GM20431 (cell line): ENCODE measurements around the gene ZNF222.

Experiments used
- in situ Hi-C: fragments of 300-500 bp; cut with MseI, MboI; formaldehyde crosslinking; loops from one replicate; pipeline ENCODE4 v1.15.0; 2020; ENCODE audit warnings: low sequenced_read_pairs; ENCODE audit not compliant: unreplicated experiment

The ZNF222 gene

DNA sequence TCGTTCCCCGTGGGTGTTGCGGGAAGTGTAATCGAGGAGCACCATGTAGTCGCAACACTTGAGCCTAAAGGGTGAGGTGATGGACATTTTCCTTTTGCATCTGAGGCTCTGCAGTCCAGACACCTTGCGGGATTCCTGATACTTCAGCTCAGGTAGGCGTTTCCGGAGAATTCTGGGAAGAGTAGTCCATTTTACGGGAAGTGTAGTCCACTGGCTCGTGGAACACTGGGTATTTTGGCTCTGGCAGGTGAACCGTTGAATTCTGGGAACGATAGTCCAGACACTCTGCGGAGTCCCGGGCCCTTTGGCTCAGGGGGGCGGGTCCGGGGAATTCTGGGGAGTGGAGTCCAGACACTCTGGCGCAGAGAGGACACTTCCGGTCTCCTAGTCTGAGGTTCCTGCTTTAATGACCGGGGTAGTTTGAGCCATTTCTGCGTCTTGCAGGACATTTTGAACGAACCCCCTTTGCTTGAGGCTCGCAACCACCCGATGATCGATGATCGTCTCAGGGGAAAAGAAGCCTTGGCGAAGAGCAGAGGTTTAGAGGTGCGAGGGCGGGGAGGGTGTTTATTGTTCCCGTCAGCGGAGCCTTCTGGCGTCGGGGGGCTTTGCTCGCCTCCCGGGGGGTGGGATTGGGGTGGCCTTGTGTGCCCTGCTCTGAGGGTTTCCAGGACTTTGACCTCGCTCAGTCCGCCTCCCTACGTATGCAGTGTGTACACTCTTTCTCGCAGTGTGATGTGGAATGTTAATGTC is 26.6 kb downstream of the ZNF222 start, which contains the start of gene ZNF223:
Gene ZNF223 (plus strand): TSS at position 387 of the 753 bp plus-strand sequence. CDS start 3,141 bp downstream, outside the sequence.
- in situ Hi-C loops, result no loop called here

DNA sequence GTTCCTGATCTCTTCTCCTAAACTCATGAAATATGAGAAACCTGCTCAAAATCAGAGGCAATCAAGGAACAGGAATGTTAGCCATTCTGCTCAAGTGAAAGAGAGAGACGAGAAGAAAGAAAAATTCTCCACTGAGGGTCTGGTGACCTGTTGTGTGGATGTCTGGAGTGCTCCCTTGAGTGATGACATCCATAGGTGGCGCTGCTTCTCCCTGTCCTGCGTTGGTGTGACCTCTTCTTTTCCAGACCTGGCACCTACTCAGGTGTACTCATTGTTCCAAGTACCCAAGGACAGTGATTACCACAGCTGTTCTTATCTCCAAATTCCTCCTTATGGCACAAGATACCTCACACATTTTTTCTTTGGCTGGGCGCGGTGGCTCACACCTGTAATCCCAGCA is 30.7 kb downstream of the ZNF222 start:
- in situ Hi-C loops, result no loop called here

- in situ Hi-C loops, result no loop called here
Measured at GRCh38 chr19:44059229-44059628, 34.0 kb downstream of the ZNF222 start.

GRCh38 chr19:44061038-44061437 is 35.9 kb downstream of the ZNF222 start:
- in situ Hi-C loops, result no loop called here

GRCh38 chr19:44066305-44066704 is 41.1 kb downstream of the ZNF222 start:
- in situ Hi-C loops, result no loop called here

DNA sequence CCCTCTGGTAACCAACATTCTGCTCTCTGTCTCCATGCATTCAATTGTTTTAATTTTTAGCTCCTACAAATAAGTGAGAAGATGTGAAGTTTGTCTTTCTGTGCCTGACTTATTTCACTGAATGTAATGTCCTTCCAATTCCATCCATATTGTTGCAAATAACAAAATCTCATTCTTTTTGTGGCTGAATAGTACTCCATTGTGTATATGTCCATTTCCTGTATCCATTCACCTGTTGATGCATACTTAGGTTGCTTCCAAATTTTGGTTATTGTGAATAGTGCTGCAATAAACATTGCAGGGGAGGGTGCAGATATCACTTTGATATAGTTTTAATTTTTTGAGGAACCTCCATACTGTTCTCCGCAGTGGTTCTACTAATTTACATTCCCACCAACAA is 44.2 kb downstream of the ZNF222 start:
- in situ Hi-C loops, result no loop called here

- in situ Hi-C loops, result no loop called here
Measured at GRCh38 chr19:44071824-44072542, 46.8 kb downstream of the ZNF222 start, which contains the start of gene ZNF284. Gene ZNF284, plus strand, starts transcription at chr19:44072159. Its CDS starts 4,231 bp downstream, at chr19:44076390.

DNA sequence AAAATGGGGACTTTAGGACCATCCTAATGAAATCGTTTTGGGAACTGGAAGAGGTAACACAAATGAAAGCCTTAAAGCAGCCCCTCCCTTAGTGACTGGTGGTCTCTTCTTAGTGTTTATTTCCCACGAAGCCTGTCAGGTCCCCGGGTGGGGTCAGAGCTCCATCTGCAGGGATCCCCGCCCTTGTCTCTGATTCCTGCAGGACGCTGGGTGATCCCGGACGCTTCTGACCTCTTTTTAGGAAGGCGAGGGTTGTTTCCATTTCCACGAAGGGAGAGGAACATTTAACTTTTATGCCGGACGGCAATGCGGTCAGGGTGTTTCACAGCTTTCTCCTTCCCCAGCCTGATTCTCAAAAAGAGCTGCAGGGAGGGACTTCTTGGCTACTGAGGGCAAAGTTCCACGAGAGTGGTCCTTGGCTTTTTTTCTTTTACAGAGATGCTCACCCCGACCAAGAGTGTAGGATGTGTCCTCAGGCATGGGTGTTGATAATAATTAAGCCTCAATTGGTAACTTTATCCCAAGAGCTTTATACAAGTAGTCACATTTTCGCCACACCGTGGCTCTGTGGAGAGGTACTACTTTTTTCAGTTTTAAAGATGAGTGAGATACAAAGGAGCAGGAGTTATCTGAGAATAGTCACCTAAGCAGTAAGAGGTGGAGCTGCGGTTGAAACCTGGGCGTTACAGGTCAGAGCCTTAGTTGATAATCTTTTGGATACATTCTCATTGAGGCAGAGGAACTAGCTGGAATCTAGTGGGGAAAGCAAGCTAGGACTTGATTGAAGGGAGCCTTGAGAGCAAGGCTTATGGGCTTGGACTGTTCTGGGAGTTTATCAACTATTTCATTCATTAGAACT is 47.6 kb downstream of the ZNF222 start:
- in situ Hi-C loops, result no loop called here

DNA sequence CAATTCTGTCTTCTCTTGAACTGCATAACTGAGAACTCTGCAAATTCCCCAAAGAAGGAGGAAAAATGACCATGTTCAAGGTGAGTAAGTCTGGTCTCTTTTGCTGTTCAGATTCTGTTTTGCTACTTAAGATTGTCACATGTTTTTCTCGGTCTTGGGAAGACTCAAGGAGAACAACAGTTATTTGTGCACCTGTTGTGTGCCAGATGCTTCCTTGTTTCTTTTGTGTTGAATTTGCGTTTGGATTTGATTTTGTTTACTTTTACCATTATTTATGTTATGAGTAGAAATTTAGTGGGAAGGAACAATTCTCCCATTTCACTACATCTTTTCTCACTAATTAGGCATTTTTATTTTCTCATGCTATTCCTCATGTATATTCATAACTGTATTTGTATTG is 51.1 kb downstream of the ZNF222 start:
- in situ Hi-C loops, result no loop called here
